Naive thymus-derived CD4-positive, alpha-beta T cell (primary cell): Measurements from ENCODE around the gene RAC2. TPM values are rescaled to one million over a fixed set of nuclear protein-coding genes. Genes with fewer than 3 reads are reported as not detected.

Source experiments
- ATAC-seq: fragments of 150-1000 bp; cut with Tn5 transposase; 2 replicates; pipeline ENCODE4 v1.10.0; 2021; ENCODE audit warnings: mild to moderate bottlenecking, moderate library complexity
- CTCF ChIA-PET: fragments of 350-600 bp; sonication (Branson Sonifier 250); formaldehyde crosslinking; loops from one replicate; lab custom pipeline; 2021; ENCODE audit warnings: antibody characterized with exemption; lab: Charles Lee
- POLR2A ChIA-PET: fragments of 350-600 bp; sonication (Branson Sonifier 250); formaldehyde crosslinking; loops from one replicate; lab custom pipeline; 2021; ENCODE audit warnings: antibody characterized with exemption, inconsistent platforms; lab: Charles Lee
- DNase-seq, 9 donors: peaks; one replicate each; pipeline versions ENCODE4 v3.0.0 to v3.0.0-alpha.2; 2020 to 2022; ENCODE audit warnings: mixed read lengths in 1 of 9
- H3K27ac ChIP-seq: one replicate; pipeline ENCODE4 v1.7.0; 2013; ENCODE audit warnings: mild to moderate bottlenecking, low read depth, low read length, moderate library complexity
- H3K27me3 ChIP-seq, 2 donors: one replicate each; pipeline ENCODE4 v1.7.0; 2013; ENCODE audit warnings: low read length in 2 of 2, mild to moderate bottlenecking in 2 of 2, moderate library complexity in 2 of 2; ENCODE audit not compliant: control insufficient read depth in 2 of 2, insufficient read depth in 2 of 2
- H3K36me3 ChIP-seq, 3 experiments: 1 replicate in 2 of 3; 2 replicates in 1 of 3; pipeline ENCODE4 v1.7.0; 2013; ENCODE audit warnings: low read length in 3 of 3, mild to moderate bottlenecking in 3 of 3, moderate library complexity in 1 of 3; ENCODE audit not compliant: insufficient read depth in 3 of 3, control insufficient read depth in 2 of 3
- H3K4me1 ChIP-seq, 2 donors: one replicate each; pipeline ENCODE4 v1.7.0; 2013; ENCODE audit warnings: low read length in 2 of 2, mild to moderate bottlenecking in 2 of 2, moderate library complexity in 1 of 2; ENCODE audit not compliant: control insufficient read depth in 2 of 2, insufficient read depth in 2 of 2
- H3K4me3 ChIP-seq: 2 replicates; pipeline ENCODE4 v1.7.0; 2013; ENCODE audit warnings: mild to moderate bottlenecking, low read length
- H3K9me3 ChIP-seq, 3 experiments: 1 replicate in 2 of 3; 2 replicates in 1 of 3; pipeline ENCODE4 v1.7.0; 2013; ENCODE audit warnings: low read length in 3 of 3; ENCODE audit not compliant: control insufficient read depth in 2 of 3
- H3K27ac Mint-ChIP-seq, 9 donors: one replicate each; pipeline ENCODE4 v1.8.0; 2020 to 2022; ENCODE audit warnings: mixed read lengths in 9 of 9, mild to moderate bottlenecking in 8 of 9, moderate library complexity in 5 of 9, inconsistent platforms in 2 of 9
- H3K27me3 Mint-ChIP-seq, 5 donors: one replicate each; pipeline ENCODE4 v1.8.0; 2021 to 2022; ENCODE audit warnings: mixed read lengths in 5 of 5, mild to moderate bottlenecking in 1 of 5
- H3K36me3 Mint-ChIP-seq, 5 donors: one replicate each; pipeline ENCODE4 v1.8.0; 2020 to 2022; ENCODE audit warnings: mixed read lengths in 5 of 5, mild to moderate bottlenecking in 3 of 5, inconsistent platforms in 1 of 5
- H3K4me1 Mint-ChIP-seq, 7 donors: one replicate each; pipeline ENCODE4 v1.8.0; 2020 to 2022; ENCODE audit warnings: mixed read lengths in 7 of 7, mild to moderate bottlenecking in 3 of 7, inconsistent platforms in 1 of 7
- H3K4me3 Mint-ChIP-seq, 10 donors: one replicate each; pipeline ENCODE4 v1.8.0; 2020 to 2022; ENCODE audit warnings: mild to moderate bottlenecking in 10 of 10, mixed read lengths in 10 of 10, moderate library complexity in 6 of 10, inconsistent platforms in 2 of 10
- H3K9me3 Mint-ChIP-seq, 11 donors: one replicate each; pipeline ENCODE4 v1.8.0; 2020 to 2022; ENCODE audit warnings: mixed read lengths in 11 of 11, mild to moderate bottlenecking in 4 of 11, inconsistent platforms in 1 of 11, moderate library complexity in 1 of 11
- intact Hi-C, 2 donors: fragments of 100-400 bp; cut with micrococcal nuclease; formaldehyde crosslinking; loops; one replicate each; pipeline ENCODE4 v1.15.1; 2023
- polyA plus RNA-seq, 2 donors: library from polyadenylated mRNA; unstranded; fragments of 300-500 nt; fragmentation: Illumina TruSeq; gene quantifications; one replicate each; pipeline ENCODE4 v1.2.3, GENCODE V29; 2021
- total RNA-seq, 6 experiments: library from RNA in 5 of 6; stranded (reverse) in 5 of 6; gene quantifications; 1 replicate in 5 of 6; 2 replicates in 1 of 6; pipeline ENCODE4 v1.2.3 and lab custom pipeline; 2021 to 2026

Gene RAC2
- total and polyA plus RNA-seq, 7 experiments from 2014 or later = 263 to 886 (median 468) TPM

DNA sequence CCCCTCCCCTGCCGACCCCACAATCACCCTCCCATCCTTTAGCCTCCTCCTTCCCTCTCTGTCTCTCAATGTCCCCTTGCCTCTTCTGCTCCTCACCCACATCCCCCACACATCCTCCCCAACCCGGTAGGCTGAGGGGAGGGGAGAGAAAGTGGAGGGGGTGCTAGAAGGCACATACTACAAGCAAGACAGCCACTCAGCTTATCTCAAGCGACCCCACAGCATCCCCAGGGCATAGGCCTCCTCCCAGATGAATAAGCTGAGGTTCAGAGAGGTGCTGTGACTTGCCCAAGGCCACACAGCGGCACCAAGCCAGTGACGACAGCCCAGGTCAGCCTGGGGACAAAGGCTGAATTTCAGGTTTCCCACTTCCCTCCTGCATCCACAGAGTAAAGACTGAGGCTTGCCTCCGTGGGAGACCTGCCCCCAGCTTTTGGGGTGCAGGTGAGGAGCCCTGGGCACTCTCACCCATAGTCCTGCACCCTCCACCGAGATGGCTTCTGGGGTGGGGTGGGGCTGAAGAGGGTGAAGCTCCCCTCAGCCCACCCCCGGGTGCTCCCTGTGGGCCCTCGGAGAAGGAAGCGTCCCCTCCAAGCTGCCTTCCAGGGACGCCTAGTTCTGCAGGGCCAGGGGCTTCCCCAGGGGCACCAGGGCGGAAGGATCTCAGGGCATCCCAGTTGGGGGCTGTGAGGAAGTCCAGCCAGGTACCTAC is 511 bp downstream of the RAC2 start:
- ChIA-PET POLR2A (interaction anchor here (1.3 to 10.8 kb wide), 16 partner anchors 8 to 244 kb away, joined by 4 to 335 read pairs (median 10); partner anchors contain the start of gene CYTH4), CTCF (interaction anchor here (0.7 to 10.3 kb wide), 13 partner anchors 9 to 77 kb away, joined by 3 to 184 read pairs (median 7); no protein-coding TSS in a partner anchor)
- peaks cover 9 to 36% (median 16%) of the 10 kb centered on the region in 5 donors for H3K36me3 Mint-ChIP-seq

GRCh38 chr22:37242395-37242918 is 1.6 kb downstream of the RAC2 start:
- Mint-ChIP-seq H3K4me3 (peak overlapping the region; percentile 86 to 99 (median 98)), H3K27ac (peak overlapping the region; percentile 91 to 99 (median 97)), H3K36me3 (peaks cover 9 to 47% (median 19%) of the 10 kb centered on the region in 5 donors), H3K4me1 (peaks cover 51 to 72% (median 69%) of the 10 kb centered on the region in 7 donors), H3K9me3 (no peaks in the 10 kb centered on the region), H3K27me3 (no peaks in the 10 kb centered on the region)
- DNase-seq (peak; percentile 55 to 92 (median 86)), ATAC-seq (peak; percentile 78)
- no peaks in the 10 kb centered on the region for H3K9me3 ChIP-seq
- ChIA-PET CTCF (interaction anchor here (0.7 to 10.3 kb wide), 14 partner anchors 9 to 120 kb away, joined by 3 to 184 read pairs (median 6); no protein-coding TSS in a partner anchor), POLR2A (interaction anchor here (0.5 to 10.8 kb wide), 17 partner anchors 11 to 1040 kb away, joined by 3 to 335 read pairs (median 11); partner anchors contain the start of genes CYTH4, IL2RB and MFNG)
- H3K36me3 ChIP-seq = peaks cover 14 to 34% (median 15%) of the 10 kb centered on the region in 3 experiments
- peaks cover 57 to 58% of the 10 kb centered on the region in 2 donors for H3K4me1 ChIP-seq
- H3K27ac ChIP-seq = peak overlapping the region; percentile 86
- intact Hi-C loops = loop anchor here (1.0 to 5.0 kb wide), 9 partner anchors 12 to 505 kb away; partner anchors contain the start of genes GGA1 (in 2 of the 2) and IL2RB (in 1 of the 2)
- no peaks in the 10 kb centered on the region for H3K27me3 ChIP-seq
- peak overlapping the region; percentile 90 for H3K4me3 ChIP-seq

More for the DNA sequence above, 511 bp downstream of the RAC2 start:
- Mint-ChIP-seq H3K4me1 (peaks cover 40 to 61% (median 58%) of the 10 kb centered on the region in 7 donors), H3K27ac (peak overlapping the region; percentile 89 to 99 (median 97)), H3K9me3 (no peaks in the 10 kb centered on the region), H3K27me3 (no peaks in the 10 kb centered on the region), H3K4me3 (peak overlapping the region; percentile 86 to 99 (median 98))
- Histone ChIP-seq H3K36me3 (peaks cover 14 to 33% (median 15%) of the 10 kb centered on the region in 3 experiments), H3K9me3 (no peaks in the 10 kb centered on the region), H3K4me3 (peak overlapping the region; percentile 90), H3K4me1 (peaks cover 50 to 51% of the 10 kb centered on the region in 2 donors), H3K27me3 (no peaks in the 10 kb centered on the region), H3K27ac (peak overlapping the region; percentile 86)
- ATAC-seq = no peak
- intact Hi-C loops = loop anchor here (1.0 to 5.0 kb wide), 9 partner anchors 16 to 504 kb away; partner anchors contain the start of genes GGA1 (in 2 of the 2) and IL2RB (in 1 of the 2)
- DNase-seq = peak in 2 of 9 donors; percentile 23 to 35

GRCh38 chr22:37241351-37242142 is 2.5 kb downstream of the RAC2 start:
- Histone ChIP-seq H3K36me3 (peaks cover 14 to 38% (median 17%) of the 10 kb centered on the region in 3 experiments), H3K4me3 (peak overlapping the region; percentile 90), H3K9me3 (no peaks in the 10 kb centered on the region), H3K27ac (peak overlapping the region; percentile 86), H3K27me3 (no peaks in the 10 kb centered on the region), H3K4me1 (peaks cover 64 to 65% of the 10 kb centered on the region in 2 donors)
- Mint-ChIP-seq H3K4me1 (peaks cover 60 to 78% (median 77%) of the 10 kb centered on the region in 7 donors), H3K27ac (peak overlapping the region; percentile 91 to 99 (median 97)), H3K36me3 (peaks cover 11 to 56% (median 22%) of the 10 kb centered on the region in 5 donors), H3K4me3 (peak overlapping the region; percentile 86 to 99 (median 98)), H3K9me3 (no peaks in the 10 kb centered on the region), H3K27me3 (no peaks in the 10 kb centered on the region)
- ChIA-PET POLR2A (interaction anchor here (0.5 to 10.8 kb wide), 19 partner anchors 10 to 1039 kb away, joined by 3 to 335 read pairs (median 6); partner anchors contain the start of genes CYTH4, IL2RB and MFNG), CTCF (interaction anchor here (0.5 to 10.3 kb wide), 17 partner anchors 8 to 120 kb away, joined by 3 to 184 read pairs (median 5); no protein-coding TSS in a partner anchor)
- no peak for ATAC-seq
- DNase-seq = peak in 3 of 9 donors; percentile 30 to 60 (median 32)
- intact Hi-C loops = loop anchor here (1.0 to 5.0 kb wide), 9 partner anchors 11 to 506 kb away; partner anchors contain the start of genes GGA1 (in 2 of the 2) and IL2RB (in 1 of the 2)

- Mint-ChIP-seq H3K27ac (peak overlapping the region; percentile 91 to 99 (median 97)), H3K36me3 (peaks cover 14 to 60% (median 28%) of the 10 kb centered on the region in 5 donors), H3K4me1 (peaks cover 65 to 84% (median 83%) of the 10 kb centered on the region in 7 donors), H3K27me3 (no peaks in the 10 kb centered on the region), H3K4me3 (peak overlapping the region; percentile 86 to 99 (median 98)), H3K9me3 (no peaks in the 10 kb centered on the region)
- peaks cover 70 to 71% of the 10 kb centered on the region in 2 donors for H3K4me1 ChIP-seq
- DNase-seq (peak in 1 of 9 donors; percentile 36), ATAC-seq (no peak)
- H3K27me3 ChIP-seq = no peaks in the 10 kb centered on the region
- no peaks in the 10 kb centered on the region for H3K9me3 ChIP-seq
- ChIA-PET POLR2A (interaction anchor here (0.6 to 10.8 kb wide), 11 partner anchors 10 to 367 kb away, joined by 3 to 335 read pairs (median 40); partner anchors contain the start of gene IL2RB), CTCF (interaction anchor here (1.1 to 10.3 kb wide), 5 partner anchors 11 to 40 kb away, joined by 3 to 184 read pairs (median 37); no protein-coding TSS in a partner anchor)
- peak overlapping the region; percentile 90 for H3K4me3 ChIP-seq
- intact Hi-C loops = loop anchor here (5.0 kb wide), 3 partner anchors 94 to 506 kb away; partner anchors contain the start of genes GGA1 (in 2 of the 2) and IL2RB (in 1 of the 2)
- peak overlapping the region; percentile 86 for H3K27ac ChIP-seq
- peaks cover 14 to 44% (median 23%) of the 10 kb centered on the region in 3 experiments for H3K36me3 ChIP-seq
Measured at GRCh38 chr22:37240941-37241320, 3.1 kb downstream of the RAC2 start.

- Histone ChIP-seq H3K9me3 (no peaks in the 10 kb centered on the region), H3K4me1 (peaks cover 74 to 76% of the 10 kb centered on the region in 2 donors), H3K27me3 (no peaks in the 10 kb centered on the region), H3K27ac (peak overlapping the region; percentile 86), H3K4me3 (no peak overlapping the region), H3K36me3 (peaks cover 14 to 50% (median 28%) of the 10 kb centered on the region in 3 experiments)
- intact Hi-C loops = loop anchor here (5.0 kb wide), 3 partner anchors 93 to 507 kb away; partner anchors contain the start of genes GGA1 (in 2 of the 2) and IL2RB (in 1 of the 2)
- DNase-seq = peak in 1 of 9 donors; percentile 21
- ATAC-seq = no peak
- POLR2A ChIA-PET = interaction anchor here (1.3 to 10.8 kb wide), 9 partner anchors 9 to 77 kb away, joined by 4 to 335 read pairs (median 68); no protein-coding TSS in a partner anchor
- H3K27me3 Mint-ChIP-seq = no peaks in the 10 kb centered on the region
- H3K9me3 Mint-ChIP-seq = no peaks in the 10 kb centered on the region
- H3K4me1 Mint-ChIP-seq = peaks cover 69 to 85% (median 84%) of the 10 kb centered on the region in 7 donors
- peak overlapping the region; percentile 91 to 99 (median 97) for H3K27ac Mint-ChIP-seq
- peak overlapping the region; percentile 86 to 99 (median 98) for H3K4me3 Mint-ChIP-seq
- peaks cover 14 to 61% (median 31%) of the 10 kb centered on the region in 5 donors for H3K36me3 Mint-ChIP-seq
- CTCF ChIA-PET = interaction anchor here (1.1 to 10.3 kb wide), 5 partner anchors 11 to 39 kb away, joined by 3 to 184 read pairs (median 37); no protein-coding TSS in a partner anchor
Measured at GRCh38 chr22:37240240-37240940, 3.7 kb downstream of the RAC2 start.
